H1 (cell line): ENCODE measurements around the gene CBX2. TPM values are rescaled to one million over a fixed set of nuclear protein-coding genes. Genes with fewer than 3 reads are reported as not detected.

Source experiments
- HDAC2 ChIP-seq, 2 experiments: fragments of 300-600 bp in 1 of 2; sonication (generic) in 1 of 2; IDR thresholded peaks; 2 replicates each; pipeline ENCODE4 v1.6.1; 2011 to 2012; ENCODE audit warnings: low read depth in 2 of 2, low read length in 2 of 2, mild to moderate bottlenecking in 2 of 2, moderate library complexity in 2 of 2, borderline replicate concordance in 1 of 2, inconsistent platforms in 1 of 2
- NRF1 ChIP-seq: IDR thresholded peaks from 2 replicates; pipeline ENCODE4 v1.6.1; 2011; ENCODE audit warnings: mild to moderate bottlenecking, low read depth, low read length, improper control_type of control experiment
- RNF2 ChIP-seq: fragments of 200-900, 300-1000 bp; sonication (generic); IDR thresholded peaks from 2 replicates; pipeline ENCODE4 v1.7.1; 2016; ENCODE audit warnings: borderline replicate concordance, low read depth, mild to moderate bottlenecking, antibody characterized with exemption, low read length; ENCODE audit not compliant: poor library complexity, severe bottlenecking; ENCODE audit errors: missing control alignments
- RXRA ChIP-seq: IDR thresholded peaks from 2 replicates; pipeline ENCODE4 v1.6.1; 2011; ENCODE audit warnings: low read depth, mild to moderate bottlenecking, low read length, moderate library complexity; ENCODE audit not compliant: insufficient read depth
- polyA plus RNA-seq, 7 experiments: library from polyadenylated mRNA; depleted of rRNA in 3 of 7; stranded (reverse) in 5 of 7; unstranded in 2 of 7; fragments of >200 nt in 5 of 7; fragments of 200-250 nt in 2 of 7; gene quantifications; 1 replicate in 5 of 7; 2 replicates in 1 of 7; 4 replicates in 1 of 7; pipeline versions ENCODE4 v1.2.1 to v1.2.3, GENCODE V29; 2011 to 2013; ENCODE audit warnings: missing spikeins in 2 of 7, mixed read lengths in 2 of 7
- total RNA-seq: library from RNA; stranded (reverse); fragmentation: NEBNext Ultra II Directional; extraction: Animal tissue kit (Norgen Biotek cat#: 25700); gene quantifications from 2 replicates; pipeline ENCODE4 v1.2.1, GENCODE V29; 2021
- TF ChIP-seq, protein P1 (sequence below), 3 experiments: IDR thresholded peaks; 1 replicate in 2 of 3; 2 replicates in 1 of 3; pipeline versions ENCODE4 v1.5.1 to v1.6.1; 2011; ENCODE audit warnings: low read length in 3 of 3, mild to moderate bottlenecking in 3 of 3, inconsistent platforms in 2 of 3, low read depth in 1 of 3, moderate library complexity in 1 of 3; ENCODE audit not compliant: insufficient read depth in 1 of 3; ENCODE audit errors: control extremely low read depth in 1 of 3

Gene CBX2
- total and polyA plus RNA-seq, 2 of the 8 experiments (the other 6 are each of a cell fraction or from before 2014, with no cell fraction given) = 64.3 to 83.9 TPM

DNA sequence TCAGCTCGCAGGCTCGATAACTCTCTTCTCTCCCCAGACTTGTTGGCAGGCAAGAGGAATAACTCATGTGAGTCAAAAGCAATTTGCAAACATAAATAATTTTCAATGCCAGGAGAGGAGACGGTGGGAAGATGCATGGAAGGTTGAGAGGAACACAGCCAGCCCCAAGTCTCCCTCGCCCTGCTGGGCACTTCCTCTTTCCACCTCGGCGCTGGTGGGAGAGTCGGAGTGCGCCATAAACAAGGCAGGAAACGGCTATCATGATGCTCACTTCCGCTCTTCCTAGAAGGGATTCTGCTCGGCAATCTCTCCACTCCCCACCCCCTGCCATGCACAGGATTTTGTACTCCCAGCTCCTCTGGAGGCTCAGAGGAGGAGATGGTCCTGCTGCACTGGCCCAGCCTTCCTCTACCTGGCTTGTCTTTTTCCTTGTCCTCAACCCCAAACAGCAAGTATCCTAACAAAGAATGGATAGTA is 48.3 kb downstream of the CBX2 start (continued):
- no peak for TF ChIP-seq RNF2
- TF ChIP-seq, protein P1, sequence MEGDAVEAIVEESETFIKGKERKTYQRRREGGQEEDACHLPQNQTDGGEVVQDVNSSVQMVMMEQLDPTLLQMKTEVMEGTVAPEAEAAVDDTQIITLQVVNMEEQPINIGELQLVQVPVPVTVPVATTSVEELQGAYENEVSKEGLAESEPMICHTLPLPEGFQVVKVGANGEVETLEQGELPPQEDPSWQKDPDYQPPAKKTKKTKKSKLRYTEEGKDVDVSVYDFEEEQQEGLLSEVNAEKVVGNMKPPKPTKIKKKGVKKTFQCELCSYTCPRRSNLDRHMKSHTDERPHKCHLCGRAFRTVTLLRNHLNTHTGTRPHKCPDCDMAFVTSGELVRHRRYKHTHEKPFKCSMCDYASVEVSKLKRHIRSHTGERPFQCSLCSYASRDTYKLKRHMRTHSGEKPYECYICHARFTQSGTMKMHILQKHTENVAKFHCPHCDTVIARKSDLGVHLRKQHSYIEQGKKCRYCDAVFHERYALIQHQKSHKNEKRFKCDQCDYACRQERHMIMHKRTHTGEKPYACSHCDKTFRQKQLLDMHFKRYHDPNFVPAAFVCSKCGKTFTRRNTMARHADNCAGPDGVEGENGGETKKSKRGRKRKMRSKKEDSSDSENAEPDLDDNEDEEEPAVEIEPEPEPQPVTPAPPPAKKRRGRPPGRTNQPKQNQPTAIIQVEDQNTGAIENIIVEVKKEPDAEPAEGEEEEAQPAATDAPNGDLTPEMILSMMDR (IDR thresholded peaks at IDR 0.05; ENCODE audit: control extremely low read depth in 1 of 3, insufficient read depth in 1 of 3, low read depth in 1 of 3, low read length in 3 of 3) = no peak
- TF ChIP-seq RXRA = no peak
- no peak for TF ChIP-seq HDAC2 (IDR thresholded peaks at IDR 0.05; ENCODE audit: borderline replicate concordance in 1 of 2, low read depth in 2 of 2, low read length in 2 of 2)
- TF ChIP-seq NRF1 = no peak
- TF ChIP-seq, all 59 proteins: peak for 0
